Spleen (tissue), 11 donors: ENCODE data around the gene TXNL4A. TPM values are rescaled to one million over a fixed set of nuclear protein-coding genes. Genes with fewer than 3 reads are reported as not detected.
"Not testable (repeated sequence)": the region's sequence is repeated elsewhere in the genome, so short reads cannot be mapped to it uniquely, and the experiment has no call there.

Experiments used
- DNase-seq: peaks from one replicate; pipeline ENCODE4 v3.0.0-alpha.2; 2020
- H3K27ac ChIP-seq, 8 donors: fragments of 200-600 bp; sonication (generic) in 7 of 8; 1 replicate in 4 of 8; 2 replicates in 4 of 8; pipeline versions ENCODE4 v1.5.0 to v1.8.0; 2016 to 2021; ENCODE audit warnings: inconsistent platforms in 4 of 8, mild to moderate bottlenecking in 4 of 8, moderate library complexity in 1 of 8
- H3K27me3 ChIP-seq, 7 donors: fragments of 200-600 bp; sonication (generic) in 6 of 7; replicated peaks in 1 of 7; 1 replicate in 4 of 7; 2 replicates in 3 of 7; pipeline versions ENCODE4 v1.5.0 to v1.8.0; 2016 to 2021; ENCODE audit warnings: inconsistent platforms in 3 of 7, mild to moderate bottlenecking in 1 of 7
- H3K36me3 ChIP-seq, 6 donors: fragments of 200-600 bp; sonication (generic) in 5 of 6; 1 replicate in 4 of 6; 2 replicates in 2 of 6; pipeline versions ENCODE4 v1.5.0 to v1.8.0; 2016 to 2021; ENCODE audit warnings: inconsistent platforms in 2 of 6
- H3K4me1 ChIP-seq, 6 donors: fragments of 200-600 bp; sonication (generic) in 5 of 6; 1 replicate in 3 of 6; 2 replicates in 3 of 6; pipeline versions ENCODE4 v1.5.0 to v1.8.0; 2016 to 2021; ENCODE audit warnings: inconsistent platforms in 3 of 6
- H3K4me3 ChIP-seq, 8 donors: fragments of 200-600 bp; sonication (generic) in 7 of 8; 1 replicate in 4 of 8; 2 replicates in 4 of 8; pipeline versions ENCODE4 v1.5.0 to v1.8.0; 2016 to 2021; ENCODE audit warnings: inconsistent platforms in 4 of 8, mild to moderate bottlenecking in 4 of 8, moderate library complexity in 2 of 8
- H3K9me3 ChIP-seq, 8 donors: fragments of 200-600 bp; sonication (generic) in 7 of 8; 1 replicate in 4 of 8; 2 replicates in 4 of 8; pipeline versions ENCODE4 v1.5.0 to v1.8.0; 2016 to 2021; ENCODE audit warnings: inconsistent platforms in 4 of 8
- POLR2A ChIP-seq, 3 donors: fragments of 450-650 bp; IDR thresholded peaks; one replicate each; pipeline ENCODE4 v1.5.1; 2017; ENCODE audit warnings: antibody characterized with exemption in 3 of 3, mild to moderate bottlenecking in 1 of 3
- POLR2AphosphoS5 ChIP-seq, 3 donors: sonication (generic); formaldehyde crosslinking; IDR thresholded peaks; one replicate each; pipeline ENCODE4 v1.5.1; 2017; ENCODE audit warnings: antibody characterized with exemption in 3 of 3
- WGBS, 5 donors: extraction: QIAGEN DNeasy Blood & Tissue Kit in 3 of 5; methylation state at CpG; one replicate each; pipeline versions ENCODE4 v1.1.5 to v1.1.7; 2013 to 2018; 5-methylcytosine and 5-hydroxymethylcytosine counted together
- intact Hi-C: fragments of 100-400 bp; cut with DNase I; formaldehyde crosslinking; loops from one replicate; pipeline ENCODE4 v1.15.0; 2023; ENCODE audit warnings: low total_unique reads
- polyA plus RNA-seq, 3 donors: library from polyadenylated mRNA; stranded (reverse); fragments of 200-250 nt; gene quantifications; one replicate each; pipeline ENCODE4 v1.2.1, GENCODE V29; 2013
- total RNA-seq, 7 donors: library from RNA; depleted of rRNA in 3 of 7; stranded (reverse); fragments of >200 nt in 3 of 7; fragmentation: NEBNext Ultra II Directional in 4 of 7; extraction: Animal tissue kit (Norgen Biotek cat#: 25700) in 4 of 7; gene quantifications; one replicate each; pipeline versions ENCODE4 v1.1.0 to v1.2.1, GENCODE V29; 2016 to 2021
- TF ChIP-seq, protein P1 (sequence below), 11 experiments: fragments of 200-600 bp in 7 of 11; fragments of 450-650 bp in 4 of 11; sonication (generic) in 4 of 11; IDR thresholded peaks in 8 of 11; conservative IDR thresholded peaks in 3 of 11; 1 replicate in 7 of 11; 2 replicates in 4 of 11; pipeline versions ENCODE4 v1.4.0 to v1.8.0; 2016 to 2021; ENCODE audit warnings: antibody characterized with exemption in 11 of 11, inconsistent platforms in 4 of 11, mild to moderate bottlenecking in 1 of 11
- donor health status: healthy with polysubstance abuse.
- donor health status: DM: no; HTN: no; CAD: no; lungs with moderate emphysema.
- donor health status: DM: no; HTN: no; CAD: no.
- donor health status: Bipolar disorder and iron deficiency.
- donor health status: healthy.
- donor health status: DM: no; HTN: no; CAD: no.
- donor health status: DM: yes; HTN: yes; CAD: no.

TXNL4A gene
- total and polyA plus RNA-seq, 10 donors = 20.7 to 98.5 (median 69.3) TPM

DNA sequence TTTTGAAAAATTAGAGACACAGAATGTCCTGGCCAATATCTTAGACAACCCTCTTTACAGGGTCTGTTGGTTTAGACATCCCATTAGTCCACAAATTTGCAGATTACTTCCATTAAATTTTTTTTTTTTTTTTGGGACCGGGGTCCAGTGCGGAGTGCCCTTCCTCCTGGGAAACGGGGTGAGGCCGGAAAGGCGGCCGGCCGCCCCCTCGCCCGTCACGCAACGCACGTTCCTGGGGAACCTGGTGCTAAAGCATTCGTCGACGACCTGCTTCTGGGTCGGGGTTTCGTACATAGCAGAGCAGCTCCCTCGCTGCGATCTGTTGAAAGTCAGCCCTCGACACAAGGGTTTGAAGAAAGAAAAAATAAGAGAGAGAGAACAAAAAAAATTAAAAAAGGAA is 24.4 kb upstream of the TXNL4A start:
- H3K4me1 ChIP-seq = no peaks in the 10 kb centered on the region
- no peak overlapping the region for H3K4me3 ChIP-seq
- 96 to 98% (median 97%) methylated on average over 20 of the region's 20 CpGs for WGBS, 5 donors
- H3K27me3 ChIP-seq = no peaks in the 10 kb centered on the region
- DNase-seq = no peak
- TF ChIP-seq POLR2AphosphoS5 (IDR thresholded peaks at IDR 0.05) = no peak
- TF ChIP-seq, protein P1, sequence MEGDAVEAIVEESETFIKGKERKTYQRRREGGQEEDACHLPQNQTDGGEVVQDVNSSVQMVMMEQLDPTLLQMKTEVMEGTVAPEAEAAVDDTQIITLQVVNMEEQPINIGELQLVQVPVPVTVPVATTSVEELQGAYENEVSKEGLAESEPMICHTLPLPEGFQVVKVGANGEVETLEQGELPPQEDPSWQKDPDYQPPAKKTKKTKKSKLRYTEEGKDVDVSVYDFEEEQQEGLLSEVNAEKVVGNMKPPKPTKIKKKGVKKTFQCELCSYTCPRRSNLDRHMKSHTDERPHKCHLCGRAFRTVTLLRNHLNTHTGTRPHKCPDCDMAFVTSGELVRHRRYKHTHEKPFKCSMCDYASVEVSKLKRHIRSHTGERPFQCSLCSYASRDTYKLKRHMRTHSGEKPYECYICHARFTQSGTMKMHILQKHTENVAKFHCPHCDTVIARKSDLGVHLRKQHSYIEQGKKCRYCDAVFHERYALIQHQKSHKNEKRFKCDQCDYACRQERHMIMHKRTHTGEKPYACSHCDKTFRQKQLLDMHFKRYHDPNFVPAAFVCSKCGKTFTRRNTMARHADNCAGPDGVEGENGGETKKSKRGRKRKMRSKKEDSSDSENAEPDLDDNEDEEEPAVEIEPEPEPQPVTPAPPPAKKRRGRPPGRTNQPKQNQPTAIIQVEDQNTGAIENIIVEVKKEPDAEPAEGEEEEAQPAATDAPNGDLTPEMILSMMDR (IDR thresholded peaks at IDR 0.05 in 8 of 11, conservative IDR thresholded peaks at IDR 0.05 in 3 of 11) = no peak
- no peak for TF ChIP-seq POLR2A (IDR thresholded peaks at IDR 0.05)
- H3K9me3 ChIP-seq = peaks cover 0 to 77% (median 68%) of the 10 kb centered on the region in 8 donors
- no peak overlapping the region for H3K27ac ChIP-seq
- H3K36me3 ChIP-seq = no peaks in the 10 kb centered on the region
- intact Hi-C loops = no loop called here

DNA sequence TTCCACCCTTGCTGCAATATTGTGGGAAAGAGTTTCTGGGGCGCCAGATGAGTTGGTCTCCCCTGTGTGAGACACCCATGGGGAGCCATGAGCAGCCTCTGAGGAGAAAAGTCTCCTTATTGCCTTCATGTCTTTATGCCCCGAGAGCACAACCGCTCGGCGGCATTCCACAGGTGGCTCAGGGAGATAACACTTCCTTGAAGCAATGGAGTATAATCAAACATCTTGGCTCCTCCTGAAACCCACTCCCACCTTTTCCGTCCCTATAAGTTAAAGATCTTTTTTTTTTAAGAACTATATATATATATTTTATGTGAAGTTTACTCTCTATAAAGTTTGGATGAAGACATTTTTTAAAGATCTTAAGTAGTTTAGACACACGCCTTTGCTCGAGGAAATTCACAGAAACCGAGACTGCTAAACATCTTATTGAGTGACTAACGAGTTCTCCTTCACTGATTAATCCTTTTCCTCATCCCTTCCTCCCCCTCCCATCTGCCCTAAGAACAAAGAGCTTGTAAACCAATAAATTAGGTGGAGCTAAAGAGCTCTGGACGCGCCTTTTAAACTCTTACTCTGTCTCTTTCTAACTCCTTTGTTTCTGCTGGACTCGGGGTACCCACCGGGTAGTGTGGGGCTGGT is 23.3 kb upstream of the TXNL4A start:
- H3K27me3 ChIP-seq, H3K4me1 ChIP-seq, intact Hi-C loops, DNase-seq, H3K36me3 ChIP-seq, H3K27ac ChIP-seq, H3K4me3 ChIP-seq: not testable (repeated sequence)
- H3K9me3 ChIP-seq = peaks cover 0 to 86% (median 71%) of the 10 kb centered on the region in 8 donors
- WGBS, 5 donors = 92 to 95% (median 94%) methylated on average over 14 of the region's 14 CpGs

DNA sequence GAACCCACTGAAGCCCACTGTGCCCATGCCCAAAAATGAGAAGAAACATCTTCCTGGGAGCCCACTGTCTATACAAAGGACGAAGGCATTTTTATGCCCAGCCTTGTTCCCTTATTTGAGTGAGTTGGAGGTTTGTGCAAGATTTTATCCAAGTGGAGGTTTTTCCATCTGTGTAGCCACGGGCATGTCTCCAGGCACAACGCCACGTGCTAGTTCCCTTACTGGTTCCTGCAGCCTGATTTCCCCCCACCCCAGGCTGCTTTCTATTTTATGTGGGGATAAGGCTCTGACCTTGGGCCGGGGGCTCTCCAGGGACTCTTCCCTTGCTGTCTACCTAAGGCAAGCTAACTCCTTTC is 22.2 kb upstream of the TXNL4A start:
- intact Hi-C loops = no loop called here
- no peak for DNase-seq
- no peaks in the 10 kb centered on the region for H3K4me1 ChIP-seq
- WGBS, 5 donors = 80 to 91% (median 87%) methylated on average over 5 of the region's 5 CpGs
- H3K27ac ChIP-seq = no peak overlapping the region
- no peaks in the 10 kb centered on the region for H3K27me3 ChIP-seq
- H3K9me3 ChIP-seq = peaks cover 0 to 95% (median 71%) of the 10 kb centered on the region in 8 donors
- no peaks in the 10 kb centered on the region for H3K36me3 ChIP-seq
- TF ChIP-seq, protein P1 (IDR thresholded peaks at IDR 0.05 in 8 of 11, conservative IDR thresholded peaks at IDR 0.05 in 3 of 11) = no peak
- TF ChIP-seq POLR2A (IDR thresholded peaks at IDR 0.05) = no peak
- TF ChIP-seq POLR2AphosphoS5 (IDR thresholded peaks at IDR 0.05) = no peak
- no peak overlapping the region for H3K4me3 ChIP-seq

DNA sequence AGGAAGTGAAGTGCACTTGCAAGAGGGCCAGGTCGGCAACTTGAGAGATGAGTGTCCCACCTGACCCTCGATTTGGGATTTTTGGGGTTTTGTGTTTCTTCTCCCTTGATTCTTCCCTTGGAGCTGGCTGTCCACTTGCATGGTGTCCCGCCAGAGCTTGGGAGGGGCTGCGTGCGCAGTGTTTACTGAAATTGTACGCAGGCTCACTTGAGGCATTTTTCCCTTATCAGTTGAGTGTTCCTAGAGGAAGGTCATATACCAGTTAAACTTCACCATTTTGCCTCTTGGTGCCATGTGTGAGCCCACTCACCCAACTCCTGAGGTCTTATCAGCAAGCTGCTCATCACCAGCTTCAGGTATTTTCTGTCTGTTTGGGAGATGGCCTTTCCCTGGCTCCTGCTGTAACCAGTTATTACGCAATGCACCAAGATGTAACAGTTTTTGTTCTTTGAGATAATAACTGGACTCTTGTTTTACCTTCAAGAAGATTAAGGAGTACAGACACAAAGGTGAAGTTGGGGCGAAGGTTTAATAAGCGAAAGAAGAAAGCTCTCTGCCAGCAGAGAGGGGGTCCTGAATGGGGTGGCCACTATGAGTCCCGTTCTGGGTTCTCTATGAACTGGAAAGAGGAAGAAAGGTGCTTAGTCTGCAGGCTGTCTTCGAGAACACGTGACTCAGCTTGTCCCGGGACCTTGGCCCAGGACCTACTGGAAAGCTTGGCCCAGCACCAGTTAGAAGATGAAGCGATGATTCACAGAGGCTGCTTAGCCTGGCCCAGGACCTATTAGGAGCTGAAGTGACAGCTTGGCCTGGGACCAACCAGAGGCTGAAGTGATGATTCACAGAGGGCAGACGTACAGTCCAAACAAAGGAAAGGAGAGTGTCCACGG is 21.5 kb upstream of the TXNL4A start:
- TF ChIP-seq, protein P1 (IDR thresholded peaks at IDR 0.05 in 8 of 11, conservative IDR thresholded peaks at IDR 0.05 in 3 of 11) = no peak
- TF ChIP-seq POLR2A (IDR thresholded peaks at IDR 0.05) = no peak
- no peak for TF ChIP-seq POLR2AphosphoS5 (IDR thresholded peaks at IDR 0.05)
- DNase-seq = no peak
- Histone ChIP-seq H3K27ac (no peak overlapping the region), H3K9me3 (peaks cover 0 to 90% (median 68%) of the 10 kb centered on the region in 8 donors), H3K27me3 (no peaks in the 10 kb centered on the region), H3K36me3 (no peaks in the 10 kb centered on the region), H3K4me3 (no peak overlapping the region), H3K4me1 (no peaks in the 10 kb centered on the region)
- 83 to 95% (median 90%) methylated on average over 16 of the region's 16 CpGs for WGBS, 5 donors
- intact Hi-C loops = no loop called here
